GM12892 (cell line): ENCODE data around the gene AP3S2.

Experiments
- POLR2A ChIP-seq: IDR thresholded peaks from 2 replicates; pipeline ENCODE4 v1.6.1; 2011; ENCODE audit warnings: low read depth, low read length, control low read depth
- POLR2AphosphoS5 ChIP-seq: IDR thresholded peaks from 2 replicates; pipeline ENCODE4 v1.6.1; 2011; ENCODE audit warnings: low read depth, low read length, control low read depth
- TAF1 ChIP-seq: IDR thresholded peaks from 2 replicates; pipeline ENCODE4 v1.6.1; 2011; ENCODE audit warnings: low read depth, mild to moderate bottlenecking, control low read depth, low read length, borderline replicate concordance

DNA sequence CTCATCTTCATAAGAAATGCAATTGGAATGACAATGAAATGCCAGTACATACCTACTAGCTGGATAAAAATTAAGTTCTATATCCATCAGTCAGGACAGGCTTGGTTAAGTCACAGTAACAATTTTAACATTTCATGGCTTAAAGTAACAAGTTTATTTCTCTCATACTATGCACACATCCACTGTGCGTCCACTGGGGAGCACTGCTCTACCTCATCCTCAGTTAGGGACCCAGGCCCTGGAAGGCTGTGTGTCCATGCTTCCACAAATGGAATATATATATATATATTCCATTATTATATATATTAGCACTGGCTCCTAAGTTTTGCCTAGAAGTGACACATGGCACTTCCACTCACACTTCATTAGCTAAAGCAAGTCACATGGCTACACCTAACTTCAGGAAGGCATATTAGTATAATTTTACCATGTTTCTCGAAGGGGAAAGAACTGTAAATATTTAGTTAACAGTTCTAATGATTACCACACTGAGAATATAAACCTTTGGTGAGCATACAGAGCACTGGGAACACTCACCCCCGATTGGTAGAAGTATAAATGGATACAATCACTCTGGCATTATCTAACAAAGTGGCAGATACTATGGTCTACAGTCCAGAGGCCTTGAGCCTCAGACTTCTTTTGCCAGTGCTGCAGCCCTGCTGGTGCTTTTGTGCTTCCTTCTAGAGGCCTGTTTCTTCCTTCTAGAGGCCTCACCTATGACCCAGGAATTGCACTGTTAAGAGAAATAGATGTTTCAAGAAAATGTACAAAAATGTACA lies 28.6 kb downstream of the AP3S2 start:
- TF ChIP-seq POLR2A (no peak), TAF1 (no peak), POLR2AphosphoS5 (no peak)
